Measurements from ENCODE around the gene SEMG1. TPM values are rescaled to one million over a fixed set of nuclear protein-coding genes. Genes with fewer than 3 reads are reported as not detected.

Gene SEMG1
- total RNA-seq, 4 donors from 2014 or later: not detected

DNA sequence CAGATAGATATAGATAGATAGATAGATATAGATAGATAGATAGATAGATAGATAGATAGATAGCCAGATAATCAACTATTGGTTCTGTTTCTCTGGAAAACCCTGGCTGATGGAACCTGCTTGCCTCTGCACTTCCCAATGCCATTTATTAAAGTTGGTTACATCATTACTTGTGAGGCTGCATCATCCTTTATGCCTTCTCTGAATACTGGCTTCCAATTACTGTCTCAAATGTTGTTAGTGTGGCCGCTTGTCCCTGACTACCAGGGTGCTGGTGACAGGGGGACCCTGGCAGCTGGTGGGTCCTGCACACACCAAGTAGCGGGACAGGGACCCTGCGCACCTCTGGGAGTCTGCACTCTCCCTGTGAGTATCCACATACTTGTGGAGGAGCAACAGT lies 51.4 kb downstream of the SEMG1 start:
- Histone ChIP-seq H3K9me3 (no peaks in the 10 kb centered on the region), H3K27ac (no peak overlapping the region), H3K27me3 (no peaks in the 10 kb centered on the region), H3K4me3 (no peak overlapping the region), H3K4me1 (no peaks in the 10 kb centered on the region), H3K36me3 (no peaks in the 10 kb centered on the region)
- TF ChIP-seq, protein P1, sequence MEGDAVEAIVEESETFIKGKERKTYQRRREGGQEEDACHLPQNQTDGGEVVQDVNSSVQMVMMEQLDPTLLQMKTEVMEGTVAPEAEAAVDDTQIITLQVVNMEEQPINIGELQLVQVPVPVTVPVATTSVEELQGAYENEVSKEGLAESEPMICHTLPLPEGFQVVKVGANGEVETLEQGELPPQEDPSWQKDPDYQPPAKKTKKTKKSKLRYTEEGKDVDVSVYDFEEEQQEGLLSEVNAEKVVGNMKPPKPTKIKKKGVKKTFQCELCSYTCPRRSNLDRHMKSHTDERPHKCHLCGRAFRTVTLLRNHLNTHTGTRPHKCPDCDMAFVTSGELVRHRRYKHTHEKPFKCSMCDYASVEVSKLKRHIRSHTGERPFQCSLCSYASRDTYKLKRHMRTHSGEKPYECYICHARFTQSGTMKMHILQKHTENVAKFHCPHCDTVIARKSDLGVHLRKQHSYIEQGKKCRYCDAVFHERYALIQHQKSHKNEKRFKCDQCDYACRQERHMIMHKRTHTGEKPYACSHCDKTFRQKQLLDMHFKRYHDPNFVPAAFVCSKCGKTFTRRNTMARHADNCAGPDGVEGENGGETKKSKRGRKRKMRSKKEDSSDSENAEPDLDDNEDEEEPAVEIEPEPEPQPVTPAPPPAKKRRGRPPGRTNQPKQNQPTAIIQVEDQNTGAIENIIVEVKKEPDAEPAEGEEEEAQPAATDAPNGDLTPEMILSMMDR (IDR thresholded peaks at IDR 0.05): no peak
- no peak for TF ChIP-seq POLR2A (IDR thresholded peaks at IDR 0.05)
- DNase-seq: no peak
- intact Hi-C loops (cut with DNase I; ENCODE audit: low total_unique reads): no loop called here

DNA sequence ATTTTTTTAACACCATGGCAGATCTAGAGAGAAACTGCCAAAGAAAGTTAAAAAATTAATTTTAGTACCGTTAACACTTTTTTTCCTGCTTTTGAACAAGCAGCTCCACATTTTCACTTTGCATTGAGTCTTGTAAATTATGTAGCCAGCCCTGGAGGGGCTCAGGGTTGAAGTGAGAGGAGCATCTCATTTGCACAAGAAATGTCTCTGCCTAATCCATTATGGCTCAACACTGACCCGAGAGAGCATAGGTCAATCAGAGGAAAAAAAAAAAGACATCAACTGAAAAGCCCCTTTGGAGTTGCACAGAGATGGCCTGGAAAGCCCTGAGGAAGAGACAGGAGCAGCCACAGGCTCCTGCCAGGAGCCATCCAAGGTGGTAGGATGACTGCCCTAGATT lies 51.8 kb downstream of the SEMG1 start:
- Histone ChIP-seq H3K36me3 (no peaks in the 10 kb centered on the region), H3K27me3 (no peaks in the 10 kb centered on the region), H3K4me1 (no peaks in the 10 kb centered on the region), H3K9me3 (no peaks in the 10 kb centered on the region), H3K4me3 (no peak overlapping the region), H3K27ac (no peak overlapping the region)
- no peak for DNase-seq
- TF ChIP-seq, protein P1 (IDR thresholded peaks at IDR 0.05): no peak
- TF ChIP-seq POLR2A (IDR thresholded peaks at IDR 0.05): no peak
- intact Hi-C loops (cut with DNase I; ENCODE audit: low total_unique reads): no loop called here

Other genes with a start within 250 kb of the SEMG1 start
- gene TOMM34, start 246.6 kb upstream of the SEMG1 start, total RNA-seq: 10 to 100 TPM; 11.1 to 15.6 (median 12.5) TPM
- 10 to 100 TPM in 3 of 4 donors, 1 to 10 TPM in 1; 9.0 to 43.6 (median 29.6) TPM for gene STK4, start 240.5 kb upstream of the SEMG1 start, total RNA-seq
- under 1 TPM in 1 of 4 donors, not detected in 3; 0.97 TPM for gene KCNS1, start 105.9 kb upstream of the SEMG1 start, total RNA-seq
- not detected for gene WFDC5, start 91.9 kb upstream of the SEMG1 start, total RNA-seq
- not detected for gene WFDC12, start 82.6 kb upstream of the SEMG1 start, total RNA-seq
- gene PI3, start 32.1 kb upstream of the SEMG1 start, total RNA-seq: not detected
- not detected for gene SEMG2, start 14.3 kb downstream of the SEMG1 start, total RNA-seq
- gene SLPI, start 47.5 kb downstream of the SEMG1 start, total RNA-seq: 10 to 100 TPM in 3 of 4 donors, 1 to 10 TPM in 1; 1.0 to 57.4 (median 20.9) TPM
- not detected for gene RBPJL, start 99.8 kb downstream of the SEMG1 start, total RNA-seq
- 1 to 10 TPM in 1 of 4 donors, not detected in 3; 5.6 TPM for gene MATN4, start 101.3 kb downstream of the SEMG1 start, total RNA-seq
- 10 to 100 TPM in 3 of 4 donors, 1 to 10 TPM in 1; 7.9 to 77.9 (median 48.4) TPM for gene SDC4, start 141.4 kb downstream of the SEMG1 start, total RNA-seq
- 10 to 100 TPM; 19.0 to 35.6 (median 25.0) TPM for gene SYS1, start 156.1 kb downstream of the SEMG1 start, total RNA-seq
- 1 to 10 TPM in 1 of 4 donors, not detected in 3; 1.9 TPM for gene TP53TG5, start 171.3 kb downstream of the SEMG1 start, total RNA-seq
- 10 to 100 TPM in 3 of 4 donors, 1 to 10 TPM in 1; 7.5 to 84.2 (median 62.4) TPM for gene DBNDD2, start 201.3 kb downstream of the SEMG1 start, total RNA-seq
- gene PIGT, start 209.1 kb downstream of the SEMG1 start, total RNA-seq: 10 to 100 TPM; 28.7 to 89.2 (median 62.6) TPM